Fibroblast of the conjunctiva (primary cell): ENCODE data around the gene NUDT6.
A peak's percentile ranks its signal among the peaks of the same experiment; 100 is the strongest.
"Not testable (repeated sequence)": the region's sequence is repeated elsewhere in the genome, so short reads cannot be mapped to it uniquely, and the experiment has no call there.

Experiments
- DNase-seq: peaks from one replicate; pipeline ENCODE4 v3.0.0-alpha.2; 2010; ENCODE audit warnings: low read depth

NUDT6 gene, protein sequence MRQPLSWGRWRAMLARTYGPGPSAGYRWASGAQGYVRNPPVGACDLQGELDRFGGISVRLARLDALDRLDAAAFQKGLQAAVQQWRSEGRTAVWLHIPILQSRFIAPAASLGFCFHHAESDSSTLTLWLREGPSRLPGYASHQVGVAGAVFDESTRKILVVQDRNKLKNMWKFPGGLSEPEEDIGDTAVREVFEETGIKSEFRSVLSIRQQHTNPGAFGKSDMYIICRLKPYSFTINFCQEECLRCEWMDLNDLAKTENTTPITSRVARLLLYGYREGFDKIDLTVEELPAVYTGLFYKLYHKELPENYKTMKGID

DNA sequence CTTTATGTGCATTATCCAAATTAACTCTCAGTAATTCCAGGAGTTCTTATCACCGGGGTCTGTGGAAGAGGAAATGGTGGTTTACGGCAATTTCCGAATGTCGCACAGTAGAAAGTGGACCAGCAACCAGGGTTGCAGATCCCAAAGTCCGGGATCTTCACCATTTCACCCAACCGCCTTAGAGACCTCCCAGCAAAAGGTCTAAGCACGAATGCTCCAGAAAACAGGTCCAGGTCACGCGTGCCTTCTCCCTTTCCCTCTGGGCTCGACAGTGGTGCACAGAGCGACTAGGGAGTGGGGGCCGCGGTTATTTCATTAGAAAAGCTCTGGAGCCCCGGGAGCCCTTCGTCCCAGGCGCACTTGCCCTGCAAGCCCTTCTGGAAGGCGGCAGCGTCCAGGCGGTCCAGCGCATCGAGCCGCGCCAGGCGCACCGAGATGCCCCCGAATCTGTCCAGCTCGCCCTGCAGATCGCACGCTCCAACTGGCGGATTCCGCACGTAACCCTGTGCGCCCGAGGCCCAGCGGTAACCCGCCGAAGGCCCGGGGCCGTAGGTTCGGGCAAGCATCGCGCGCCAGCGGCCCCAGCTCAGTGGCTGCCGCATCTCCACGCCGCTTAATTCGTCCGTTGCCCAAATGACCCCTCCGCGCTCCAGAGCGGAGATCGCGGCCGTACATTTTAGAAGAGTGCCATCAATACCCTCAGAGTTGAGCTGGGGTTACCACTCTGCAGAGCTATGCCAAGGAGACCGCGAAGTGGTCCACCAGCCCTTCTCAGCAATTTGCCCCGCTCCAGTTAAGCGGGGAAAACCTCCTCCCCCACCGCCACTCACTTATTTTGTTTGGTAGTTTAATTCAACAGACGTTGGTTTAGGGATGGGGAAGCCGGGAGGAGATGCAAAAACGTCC lies at the start of gene NUDT6:
TSS of gene NUDT6 (minus strand) at position 627 of the 906 bp plus-strand sequence. CDS start at position 602, 25 bp downstream.
- peak; percentile 29 for DNase-seq

GRCh38 chr4:122968227-122968812 lies 45.9 kb upstream of the NUDT6 start:
- no peak for DNase-seq

- DNase-seq = no peak
Observed at GRCh38 chr4:122967231-122967630, 44.8 kb upstream of the NUDT6 start.

- no peak for DNase-seq
Observed at GRCh38 chr4:122966201-122966600, 43.8 kb upstream of the NUDT6 start.

GRCh38 chr4:122963216-122963615 lies 40.8 kb upstream of the NUDT6 start:
- DNase-seq = no peak

GRCh38 chr4:122960611-122961000 lies 38.2 kb upstream of the NUDT6 start:
- DNase-seq = no peak

GRCh38 chr4:122959981-122960610 lies 37.7 kb upstream of the NUDT6 start:
- no peak for DNase-seq

- no peak for DNase-seq
Observed at GRCh38 chr4:122959441-122959840, 37.0 kb upstream of the NUDT6 start.

DNA sequence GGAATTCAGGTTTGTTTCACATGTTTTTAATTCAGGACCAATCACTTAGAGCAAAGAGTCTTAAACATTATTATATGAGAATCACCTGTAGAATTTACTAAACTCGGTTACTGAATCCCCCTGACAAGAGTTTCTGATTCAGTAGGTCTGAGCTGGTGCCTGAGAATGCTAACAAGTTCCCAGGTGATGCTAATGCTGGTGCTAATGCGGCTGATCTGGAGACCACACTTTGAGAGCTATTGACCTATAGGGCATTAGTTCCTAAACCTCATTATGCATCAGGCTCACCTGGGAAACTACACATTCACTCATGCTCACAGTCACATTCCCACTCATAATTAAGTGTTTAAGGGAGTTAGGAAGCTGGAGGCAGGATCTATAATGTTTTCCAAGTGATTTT lies 36.1 kb upstream of the NUDT6 start:
- no peak for DNase-seq

- no peak for DNase-seq
Observed at GRCh38 chr4:122953924-122954323, 31.5 kb upstream of the NUDT6 start.

DNA sequence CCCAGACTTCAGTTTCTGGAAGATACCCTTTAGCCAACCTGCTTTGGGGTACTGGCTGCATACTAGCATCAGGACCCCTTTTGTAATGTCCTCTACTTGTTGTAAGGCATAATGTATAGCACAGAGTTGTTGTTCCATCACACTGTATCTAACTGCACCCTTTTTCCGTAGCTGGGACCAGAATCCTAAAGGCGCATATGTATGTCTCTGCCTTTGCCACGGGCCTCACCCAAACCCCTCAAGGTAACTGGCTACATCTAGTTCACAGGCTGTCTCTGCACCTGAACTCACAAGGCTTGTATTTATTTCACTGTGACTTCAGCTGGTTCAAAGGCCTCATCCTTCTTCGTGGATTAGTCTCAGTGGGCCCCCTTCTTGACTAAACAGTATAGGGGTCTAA lies 29.6 kb upstream of the NUDT6 start:
- DNase-seq = no peak

GRCh38 chr4:122948671-122949070 lies 26.3 kb upstream of the NUDT6 start:
- DNase-seq = no peak

- no peak for DNase-seq
Observed at GRCh38 chr4:122946142-122946541, 23.7 kb upstream of the NUDT6 start.

DNA sequence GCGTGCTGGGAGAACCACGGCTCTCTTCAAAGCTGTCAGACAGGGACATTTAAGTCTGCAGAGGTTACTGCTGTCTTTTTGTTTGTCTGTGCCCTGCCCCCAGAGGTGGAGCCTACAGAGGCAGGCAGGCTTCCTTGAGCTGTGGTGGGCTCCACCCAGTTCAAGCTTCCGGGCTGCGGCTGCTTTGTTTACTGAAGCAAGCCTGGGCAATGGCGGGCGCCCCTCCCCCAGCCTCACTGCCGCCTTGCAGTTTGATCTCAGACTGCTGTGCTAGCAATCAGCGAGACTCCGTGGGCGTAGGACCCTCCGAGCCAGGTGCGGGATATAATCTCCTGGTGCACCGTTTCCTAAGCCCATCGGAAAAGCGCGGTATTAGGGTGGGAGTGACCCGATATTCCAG lies 22.7 kb upstream of the NUDT6 start:
- not testable (repeated sequence) for DNase-seq

- no peak for DNase-seq
Observed at GRCh38 chr4:122932763-122933162, 10.4 kb upstream of the NUDT6 start.

GRCh38 chr4:122930862-122931261 lies 8.5 kb upstream of the NUDT6 start:
- peak; percentile 18 for DNase-seq

- no peak for DNase-seq
Observed at GRCh38 chr4:122928930-122929329, 6.5 kb upstream of the NUDT6 start.

DNA sequence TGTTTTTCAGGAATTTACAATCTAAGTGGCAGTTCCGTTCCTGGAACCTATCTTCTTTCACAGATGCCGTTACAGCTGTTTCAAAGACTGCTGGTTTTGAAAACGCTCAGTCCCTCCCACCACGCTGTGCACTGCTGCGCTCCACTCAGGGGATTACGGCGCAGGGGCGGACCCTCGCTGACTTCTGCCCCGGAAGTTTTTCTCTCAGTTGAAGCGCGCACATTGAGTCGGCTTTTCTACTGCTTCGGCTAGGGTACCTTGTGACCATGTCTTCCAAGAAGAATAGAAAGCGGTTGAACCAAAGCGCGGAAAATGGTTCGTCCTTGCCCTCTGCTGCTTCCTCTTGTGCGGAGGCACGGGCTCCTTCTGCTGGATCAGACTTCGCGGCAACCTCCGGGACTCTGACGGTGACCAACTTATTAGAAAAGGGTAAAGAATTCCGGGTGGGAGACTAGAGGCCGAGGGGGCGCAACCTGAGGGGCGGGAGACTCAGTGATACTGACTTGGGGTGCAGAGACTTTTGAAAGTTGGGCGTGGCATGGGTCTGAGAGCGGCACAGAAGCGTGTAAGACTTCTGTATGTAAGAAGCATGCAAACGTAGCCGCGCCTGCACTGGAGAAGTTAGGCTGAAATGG lies 597 bp upstream of the NUDT6 start:
- peak; percentile 68 for DNase-seq

- no peak for DNase-seq
Observed at GRCh38 chr4:122921300-122921699, 1.1 kb downstream of the NUDT6 start.

DNA sequence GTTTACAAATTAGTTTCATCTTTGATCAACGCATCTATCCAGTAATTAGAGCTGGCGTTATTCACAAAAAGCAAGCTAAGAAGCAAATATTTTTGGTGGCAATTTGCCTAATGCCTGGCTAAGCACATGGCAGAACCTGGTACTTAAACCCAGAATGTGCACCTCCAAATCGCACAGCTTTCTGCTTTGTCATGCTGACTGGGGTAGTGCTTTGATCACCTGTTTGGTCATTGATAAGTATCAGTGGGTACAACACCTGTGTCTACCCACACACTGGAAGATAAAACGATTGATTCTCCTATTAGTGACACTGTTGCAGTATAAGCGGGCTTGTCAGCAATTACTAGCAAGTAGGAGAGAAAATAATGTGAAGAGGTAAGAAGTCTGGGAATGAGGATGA lies 1.9 kb downstream of the NUDT6 start:
- DNase-seq = no peak

DNA sequence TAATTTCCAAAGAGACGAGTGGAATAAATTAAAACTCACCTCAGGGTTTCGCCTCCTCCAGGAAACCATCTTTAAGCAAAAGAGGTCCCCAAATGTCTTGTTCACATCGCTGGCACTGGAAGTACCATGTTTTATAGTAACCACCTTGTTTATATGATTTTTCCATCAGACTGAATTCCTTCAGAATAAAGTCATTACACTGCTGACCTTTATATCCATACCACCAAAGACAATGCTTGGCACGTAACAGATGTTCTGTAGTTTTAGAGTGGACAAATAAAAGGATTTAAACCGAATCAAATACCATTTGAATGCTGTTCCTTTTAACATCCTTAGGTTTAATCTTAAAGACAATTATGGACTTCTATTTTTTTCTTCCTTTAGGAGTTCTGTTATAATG lies 4.7 kb downstream of the NUDT6 start:
- DNase-seq = no peak

- no peak for DNase-seq
Observed at GRCh38 chr4:122914938-122915337, 7.5 kb downstream of the NUDT6 start.
